ENCODE results near the gene ST3GAL5. TPM values are rescaled to one million over a fixed set of nuclear protein-coding genes. Genes with fewer than 3 reads are reported as not detected.

The ST3GAL5 gene
- total RNA-seq, 1 donor from 2014 or later = 29.7 TPM

- FAIRE-seq = no peak
- no peak for DNase-seq (ENCODE audit: low read depth)
- H3K27me3 ChIP-seq (ENCODE audit: control insufficient read depth, insufficient read depth, low read length) = no peaks in the 10 kb centered on the region
- H3K36me3 ChIP-seq (ENCODE audit: control insufficient read depth, insufficient read depth, low read length) = no peaks in the 10 kb centered on the region
- no peak for TF ChIP-seq CTCF (IDR thresholded peaks at IDR 0.05; ENCODE audit: insufficient read depth, low read length, severe bottlenecking)
- no peak overlapping the region for H3K4me3 ChIP-seq (ENCODE audit: low read depth, low read length)
Measured at GRCh38 chr2:85906748-85907147, 18.0 kb upstream of the ST3GAL5 start.

GRCh38 chr2:85905891-85906290, 17.1 kb upstream of the ST3GAL5 start:
- no peaks in the 10 kb centered on the region for H3K36me3 ChIP-seq (ENCODE audit: control insufficient read depth, insufficient read depth, low read length)
- no peak overlapping the region for H3K4me3 ChIP-seq (ENCODE audit: low read depth, low read length)
- TF ChIP-seq CTCF (IDR thresholded peaks at IDR 0.05; ENCODE audit: insufficient read depth, low read length, severe bottlenecking) = no peak
- no peaks in the 10 kb centered on the region for H3K27me3 ChIP-seq (ENCODE audit: control insufficient read depth, insufficient read depth, low read length)
- DNase-seq (ENCODE audit: low read depth) (no peak), FAIRE-seq (no peak)

DNA sequence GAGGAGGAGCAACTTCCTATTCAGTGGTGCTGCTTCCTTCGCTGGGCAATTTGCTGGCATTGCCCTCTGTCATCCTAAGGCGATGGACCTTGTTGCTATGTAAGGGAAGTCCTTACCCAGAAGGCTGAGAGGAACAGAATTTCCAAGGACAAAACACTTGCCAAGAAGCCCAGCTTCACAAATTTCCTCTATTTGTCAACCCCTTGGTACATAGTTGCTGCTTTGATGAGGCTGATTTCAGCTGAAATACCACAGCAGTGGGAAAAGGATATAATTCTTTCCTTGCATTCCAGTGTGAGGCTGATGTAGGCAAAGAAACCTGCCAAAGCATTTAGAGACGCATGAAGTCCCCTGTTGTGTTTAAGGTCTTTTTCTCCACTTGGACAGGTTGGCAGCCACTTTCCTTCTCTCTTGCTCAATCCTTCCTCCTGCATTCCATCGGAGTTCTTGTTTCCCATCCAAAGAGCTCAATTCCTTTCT, 16.4 kb upstream of the ST3GAL5 start:
- no peaks in the 10 kb centered on the region for H3K36me3 ChIP-seq (ENCODE audit: control insufficient read depth, insufficient read depth, low read length)
- no peaks in the 10 kb centered on the region for H3K27me3 ChIP-seq (ENCODE audit: control insufficient read depth, insufficient read depth, low read length)
- no peak for TF ChIP-seq CTCF (IDR thresholded peaks at IDR 0.05; ENCODE audit: insufficient read depth, low read length, severe bottlenecking)
- FAIRE-seq (no peak), DNase-seq (ENCODE audit: low read depth) (no peak)
- no peak overlapping the region for H3K4me3 ChIP-seq (ENCODE audit: low read depth, low read length)

GRCh38 chr2:85903849-85904248, 15.1 kb upstream of the ST3GAL5 start:
- no peak overlapping the region for H3K4me3 ChIP-seq (ENCODE audit: low read depth, low read length)
- no peak for DNase-seq (ENCODE audit: low read depth)
- no peak for FAIRE-seq
- no peaks in the 10 kb centered on the region for H3K36me3 ChIP-seq (ENCODE audit: control insufficient read depth, insufficient read depth, low read length)
- no peaks in the 10 kb centered on the region for H3K27me3 ChIP-seq (ENCODE audit: control insufficient read depth, insufficient read depth, low read length)
- no peak for TF ChIP-seq CTCF (IDR thresholded peaks at IDR 0.05; ENCODE audit: insufficient read depth, low read length, severe bottlenecking)

- Histone ChIP-seq H3K27me3 (ENCODE audit: control insufficient read depth, insufficient read depth, low read length) (no peaks in the 10 kb centered on the region), H3K4me3 (ENCODE audit: low read depth, low read length) (no peak overlapping the region), H3K36me3 (ENCODE audit: control insufficient read depth, insufficient read depth, low read length) (no peaks in the 10 kb centered on the region)
- DNase-seq (ENCODE audit: low read depth) (peak; percentile 64), FAIRE-seq (no peak)
- TF ChIP-seq CTCF (IDR thresholded peaks at IDR 0.05; ENCODE audit: insufficient read depth, low read length, severe bottlenecking) = no peak
Measured at GRCh38 chr2:85902496-85902895, 13.7 kb upstream of the ST3GAL5 start.

DNA sequence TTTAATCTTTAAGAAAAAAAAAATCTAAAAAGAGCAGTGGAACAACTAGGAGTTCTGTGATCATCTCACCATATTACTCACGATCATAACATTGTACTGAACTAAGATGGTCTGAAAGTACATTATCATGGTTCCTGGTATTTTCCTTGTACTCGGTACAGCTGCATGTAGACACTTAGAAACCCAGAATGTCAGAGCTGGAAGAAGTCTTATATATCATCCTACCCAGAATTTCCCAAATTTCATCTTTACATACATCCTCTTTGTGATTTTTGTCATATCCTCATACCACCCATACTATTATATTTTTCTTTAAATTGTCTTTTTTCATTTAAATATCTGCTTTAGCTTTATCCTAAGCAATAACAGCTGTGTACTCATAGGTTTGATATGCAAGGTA, 12.4 kb upstream of the ST3GAL5 start:
- DNase-seq (ENCODE audit: low read depth) = no peak
- no peak for TF ChIP-seq CTCF (IDR thresholded peaks at IDR 0.05; ENCODE audit: insufficient read depth, low read length, severe bottlenecking)
- FAIRE-seq = no peak
- Histone ChIP-seq H3K27me3 (ENCODE audit: control insufficient read depth, insufficient read depth, low read length) (no peaks in the 10 kb centered on the region), H3K36me3 (ENCODE audit: control insufficient read depth, insufficient read depth, low read length) (no peaks in the 10 kb centered on the region), H3K4me3 (ENCODE audit: low read depth, low read length) (no peak overlapping the region)
